Measurements from ENCODE around the gene MEGF11.

The MEGF11 gene

DNA sequence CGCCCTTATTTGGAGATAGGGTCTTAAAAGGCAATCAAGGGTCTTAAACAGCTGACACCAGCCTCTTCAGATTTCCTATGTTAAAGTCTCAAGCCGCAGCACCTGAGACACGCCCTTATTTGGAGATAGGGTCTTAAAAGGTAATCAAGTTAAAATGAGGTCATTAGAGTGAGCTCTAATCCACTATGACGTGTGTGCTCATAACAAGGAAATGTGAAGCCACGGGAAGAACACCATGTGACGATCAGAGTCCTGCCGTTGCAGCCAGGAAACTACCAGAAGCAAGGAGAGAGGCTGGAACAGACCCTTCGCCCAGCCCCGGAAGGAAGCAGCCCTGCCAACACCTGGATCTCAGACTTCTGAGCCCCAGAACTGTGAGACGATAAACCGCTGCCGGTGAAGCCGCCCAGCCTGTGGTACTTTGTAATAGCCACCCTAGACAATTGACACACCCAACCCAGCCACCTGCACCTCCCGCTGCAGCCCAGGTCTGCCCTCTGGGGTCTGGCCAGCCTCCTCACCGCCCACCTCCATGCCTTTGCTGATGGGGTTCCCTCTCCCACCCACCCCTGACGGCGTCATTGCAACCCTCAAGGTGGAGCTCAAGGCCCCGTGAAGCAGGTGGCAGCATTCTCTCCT is 137.9 kb downstream of the MEGF11 start:
- H3K9me3 ChIP-seq (replicated peaks; ENCODE audit: low read length), result no peaks in the 10 kb centered on the region
- H3K4me2 ChIP-seq (ENCODE audit: low read length), result no peak overlapping the region
- H3K4me3 ChIP-seq (ENCODE audit: low read length), result no peak overlapping the region
- H3K4me1 ChIP-seq (ENCODE audit: control insufficient read depth, insufficient read depth, low read length), result no peaks in the 10 kb centered on the region
- no peaks in the 10 kb centered on the region for H3K36me3 ChIP-seq (ENCODE audit: insufficient read depth, low read length)
- no peak overlapping the region for H3K9ac ChIP-seq (ENCODE audit: low read depth, low read length)
- H3K27me3 ChIP-seq (ENCODE audit: control insufficient read depth, insufficient read depth, low read length), result peaks cover 52% of the 10 kb centered on the region

GRCh38 chr15:66114863-66115425 is 138.6 kb downstream of the MEGF11 start:
- H3K27me3 ChIP-seq (ENCODE audit: control insufficient read depth, insufficient read depth, low read length), result peaks cover 46% of the 10 kb centered on the region
- no peaks in the 10 kb centered on the region for H3K9me3 ChIP-seq (replicated peaks; ENCODE audit: low read length)
- no peak overlapping the region for H3K4me2 ChIP-seq (ENCODE audit: low read length)
- no peaks in the 10 kb centered on the region for H3K4me1 ChIP-seq (ENCODE audit: control insufficient read depth, insufficient read depth, low read length)
- no peak overlapping the region for H3K4me3 ChIP-seq (ENCODE audit: low read length)
- no peak overlapping the region for H3K9ac ChIP-seq (ENCODE audit: low read depth, low read length)
- no peaks in the 10 kb centered on the region for H3K36me3 ChIP-seq (ENCODE audit: insufficient read depth, low read length)

- Histone ChIP-seq H3K4me2 (ENCODE audit: low read length) (no peak overlapping the region), H3K27me3 (ENCODE audit: control insufficient read depth, insufficient read depth, low read length) (peaks cover 55% of the 10 kb centered on the region), H3K4me3 (ENCODE audit: low read length) (no peak overlapping the region)
Measured at GRCh38 chr15:66112388-66112787, 141.2 kb downstream of the MEGF11 start.

GRCh38 chr15:66111363-66111762 is 142.2 kb downstream of the MEGF11 start:
- Histone ChIP-seq H3K9ac (ENCODE audit: low read depth, low read length) (no peak overlapping the region), H3K9me3 (replicated peaks; ENCODE audit: low read length) (no peaks in the 10 kb centered on the region), H3K4me1 (ENCODE audit: control insufficient read depth, insufficient read depth, low read length) (no peaks in the 10 kb centered on the region), H3K27me3 (ENCODE audit: control insufficient read depth, insufficient read depth, low read length) (peaks cover 54% of the 10 kb centered on the region), H3K4me2 (ENCODE audit: low read length) (no peak overlapping the region), H3K36me3 (ENCODE audit: insufficient read depth, low read length) (no peaks in the 10 kb centered on the region), H3K4me3 (ENCODE audit: low read length) (no peak overlapping the region)

More at GRCh38 chr15:66112388-66112787, 141.2 kb downstream of the MEGF11 start:
- H3K9ac ChIP-seq (ENCODE audit: low read depth, low read length), result no peak overlapping the region
- no peaks in the 10 kb centered on the region for H3K4me1 ChIP-seq (ENCODE audit: control insufficient read depth, insufficient read depth, low read length)
- no peaks in the 10 kb centered on the region for H3K9me3 ChIP-seq (replicated peaks; ENCODE audit: low read length)
- H3K36me3 ChIP-seq (ENCODE audit: insufficient read depth, low read length), result no peaks in the 10 kb centered on the region

GRCh38 chr15:66110864-66111263 is 142.7 kb downstream of the MEGF11 start:
- H3K4me3 ChIP-seq (ENCODE audit: low read length), result no peak overlapping the region
- H3K9me3 ChIP-seq (replicated peaks; ENCODE audit: low read length), result no peaks in the 10 kb centered on the region
- no peaks in the 10 kb centered on the region for H3K36me3 ChIP-seq (ENCODE audit: insufficient read depth, low read length)
- no peak overlapping the region for H3K9ac ChIP-seq (ENCODE audit: low read depth, low read length)
- no peaks in the 10 kb centered on the region for H3K4me1 ChIP-seq (ENCODE audit: control insufficient read depth, insufficient read depth, low read length)
- H3K4me2 ChIP-seq (ENCODE audit: low read length), result no peak overlapping the region
- H3K27me3 ChIP-seq (ENCODE audit: control insufficient read depth, insufficient read depth, low read length), result peaks cover 51% of the 10 kb centered on the region

DNA sequence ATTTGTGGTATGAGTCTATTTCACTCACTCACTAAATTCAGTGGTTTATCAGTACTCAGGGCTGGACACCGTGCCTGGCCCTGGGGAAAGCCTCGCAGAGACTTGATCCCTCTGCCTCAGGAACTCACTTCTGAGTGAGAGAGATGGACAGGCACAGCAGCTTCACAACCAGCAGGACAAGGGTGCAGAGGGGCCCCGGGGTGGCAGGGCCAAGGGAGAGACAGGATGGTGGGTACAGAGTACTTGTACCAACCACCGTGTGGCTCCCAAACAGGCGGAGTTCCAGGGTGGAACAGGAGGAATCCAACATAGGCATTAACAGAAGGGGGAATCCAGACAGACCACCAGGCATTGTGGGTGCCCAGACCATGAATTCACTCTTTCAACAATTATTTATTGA is 143.7 kb downstream of the MEGF11 start:
- Histone ChIP-seq H3K36me3 (ENCODE audit: insufficient read depth, low read length) (no peaks in the 10 kb centered on the region), H3K4me1 (ENCODE audit: control insufficient read depth, insufficient read depth, low read length) (no peaks in the 10 kb centered on the region)

DNA sequence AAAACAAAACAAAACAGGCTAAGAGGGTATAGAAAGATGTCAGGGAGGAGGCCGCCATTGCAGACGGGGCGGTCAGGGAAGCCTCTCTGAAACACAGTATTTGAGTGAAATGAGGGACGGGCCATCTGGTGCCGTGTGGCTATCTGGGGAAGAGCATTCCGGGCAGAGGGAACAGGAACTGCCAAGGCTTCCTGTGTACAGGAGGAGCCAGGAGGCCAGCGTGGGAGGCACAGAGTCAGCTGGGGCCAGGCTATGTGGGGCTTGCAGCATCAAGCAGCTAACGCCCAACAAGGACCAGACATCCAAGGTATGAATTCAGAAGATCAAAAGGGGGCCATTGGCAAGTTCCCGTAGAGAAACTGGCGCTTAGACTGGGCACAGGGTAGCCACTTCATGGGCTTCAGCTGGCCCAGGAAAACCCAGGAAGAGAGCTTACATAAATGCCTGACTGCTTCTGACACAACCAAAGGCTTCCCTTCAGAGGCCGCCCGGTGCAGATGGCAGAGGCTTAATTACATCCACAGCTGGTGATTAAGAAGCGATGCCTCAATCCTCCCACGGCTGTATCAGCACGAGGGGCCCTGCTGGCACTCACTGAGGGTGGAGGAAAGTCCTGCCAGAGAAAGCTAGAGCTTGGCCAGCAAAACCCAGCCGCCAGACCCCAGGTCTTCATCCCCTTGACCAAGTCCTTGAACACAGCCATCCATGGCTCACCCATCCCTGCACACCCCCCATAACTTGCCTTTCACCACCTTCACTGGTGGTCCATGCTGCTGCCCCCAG is 144.9 kb downstream of the MEGF11 start:
- H3K4me1 ChIP-seq (ENCODE audit: control insufficient read depth, insufficient read depth, low read length), result no peaks in the 10 kb centered on the region
- H3K36me3 ChIP-seq (ENCODE audit: insufficient read depth, low read length), result no peaks in the 10 kb centered on the region
- H3K27me3 ChIP-seq (ENCODE audit: control insufficient read depth, insufficient read depth, low read length), result peaks cover 56% of the 10 kb centered on the region
- no peak overlapping the region for H3K4me3 ChIP-seq (ENCODE audit: low read length)
- H3K4me2 ChIP-seq (ENCODE audit: low read length), result no peak overlapping the region
- no peak overlapping the region for H3K9ac ChIP-seq (ENCODE audit: low read depth, low read length)
- no peaks in the 10 kb centered on the region for H3K9me3 ChIP-seq (replicated peaks; ENCODE audit: low read length)

More for the DNA sequence above, 143.7 kb downstream of the MEGF11 start:
- H3K4me2 ChIP-seq (ENCODE audit: low read length), result no peak overlapping the region
- peaks cover 54% of the 10 kb centered on the region for H3K27me3 ChIP-seq (ENCODE audit: control insufficient read depth, insufficient read depth, low read length)
- no peak overlapping the region for H3K9ac ChIP-seq (ENCODE audit: low read depth, low read length)
- no peaks in the 10 kb centered on the region for H3K9me3 ChIP-seq (replicated peaks; ENCODE audit: low read length)
- H3K4me3 ChIP-seq (ENCODE audit: low read length), result no peak overlapping the region

- Histone ChIP-seq H3K36me3 (ENCODE audit: insufficient read depth, low read length) (no peaks in the 10 kb centered on the region), H3K27me3 (ENCODE audit: control insufficient read depth, insufficient read depth, low read length) (peaks cover 58% of the 10 kb centered on the region), H3K9ac (ENCODE audit: low read depth, low read length) (no peak overlapping the region), H3K9me3 (replicated peaks; ENCODE audit: low read length) (no peaks in the 10 kb centered on the region), H3K4me1 (ENCODE audit: control insufficient read depth, insufficient read depth, low read length) (no peaks in the 10 kb centered on the region), H3K4me3 (ENCODE audit: low read length) (no peak overlapping the region), H3K4me2 (ENCODE audit: low read length) (no peak overlapping the region)
Measured at GRCh38 chr15:66107070-66107469, 146.5 kb downstream of the MEGF11 start.

- Histone ChIP-seq H3K36me3 (ENCODE audit: insufficient read depth, low read length) (no peaks in the 10 kb centered on the region), H3K4me1 (ENCODE audit: control insufficient read depth, insufficient read depth, low read length) (no peaks in the 10 kb centered on the region), H3K4me3 (ENCODE audit: low read length) (no peak overlapping the region), H3K27me3 (ENCODE audit: control insufficient read depth, insufficient read depth, low read length) (peaks cover 55% of the 10 kb centered on the region), H3K4me2 (ENCODE audit: low read length) (no peak overlapping the region), H3K9me3 (replicated peaks; ENCODE audit: low read length) (no peaks in the 10 kb centered on the region), H3K9ac (ENCODE audit: low read depth, low read length) (no peak overlapping the region)
Measured at GRCh38 chr15:66105286-66106265, 148.0 kb downstream of the MEGF11 start.

- Histone ChIP-seq H3K4me2 (ENCODE audit: low read length) (no peak overlapping the region), H3K9ac (ENCODE audit: low read depth, low read length) (no peak overlapping the region), H3K27me3 (ENCODE audit: control insufficient read depth, insufficient read depth, low read length) (peaks cover 47% of the 10 kb centered on the region), H3K36me3 (ENCODE audit: insufficient read depth, low read length) (no peaks in the 10 kb centered on the region), H3K4me1 (ENCODE audit: control insufficient read depth, insufficient read depth, low read length) (no peaks in the 10 kb centered on the region), H3K4me3 (ENCODE audit: low read length) (no peak overlapping the region), H3K9me3 (replicated peaks; ENCODE audit: low read length) (no peaks in the 10 kb centered on the region)
Measured at GRCh38 chr15:66103293-66103590, 150.3 kb downstream of the MEGF11 start.
